SU-DHL-6 (cell line): ENCODE data around the gene XYLT1.

Source experiments
- H2AFZ ChIP-seq: fragments of 200-600 bp; sonication (generic); 2 replicates; pipeline ENCODE4 v1.6.1; 2014; ENCODE audit warnings: low read depth, mild to moderate bottlenecking, moderate library complexity, mixed read lengths, antibody characterized with exemption, low read length; ENCODE audit not compliant: severe bottlenecking
- H3F3A ChIP-seq: fragments of 200-600 bp; shearing (Covaris generic); 2 replicates; pipeline ENCODE4 v1.6.0; 2016; ENCODE audit warnings: antibody characterized with exemption, mild to moderate bottlenecking; ENCODE audit not compliant: insufficient read depth
- H3K27ac ChIP-seq: fragments of 200-600 bp; sonication (generic); 2 replicates; pipeline ENCODE4 v1.5.1; 2016; ENCODE audit warnings: low read depth, mild to moderate bottlenecking, low read length, moderate library complexity, mixed read lengths
- H3K27me3 ChIP-seq: fragments of 200-600 bp; sonication (generic), shearing (Covaris generic); 2 replicates; pipeline ENCODE4 v1.6.0; 2014; ENCODE audit warnings: mild to moderate bottlenecking, low read length
- H3K36me3 ChIP-seq: fragments of 200-600 bp; sonication (generic); 2 replicates; pipeline ENCODE4 v1.6.1; 2014; ENCODE audit warnings: mild to moderate bottlenecking, low read length, mixed read lengths
- H3K4me2 ChIP-seq: fragments of 300-600, 200-600 bp; shearing (Covaris generic), sonication (generic); 2 replicates; pipeline ENCODE4 v1.6.0; 2014; ENCODE audit warnings: low read length, low read depth, mild to moderate bottlenecking; ENCODE audit not compliant: poor library complexity, severe bottlenecking
- H3K4me3 ChIP-seq: fragments of 200-600 bp; sonication (generic); 2 replicates; pipeline ENCODE4 v1.5.1; 2014; ENCODE audit warnings: antibody characterized with exemption, low read length, mild to moderate bottlenecking, mixed read lengths; ENCODE audit not compliant: insufficient read depth, poor library complexity, severe bottlenecking
- H3K79me2 ChIP-seq: fragments of 200-600 bp; sonication (generic); 2 replicates; pipeline ENCODE4 v1.6.1; 2014; ENCODE audit warnings: mild to moderate bottlenecking, low read length, moderate library complexity; ENCODE audit not compliant: insufficient read depth
- H3K9ac ChIP-seq: fragments of 200-600 bp; sonication (generic); 2 replicates; pipeline ENCODE4 v1.7.0; 2014; ENCODE audit warnings: mild to moderate bottlenecking, low read length
- H3K9me2 ChIP-seq: fragments of 200-600 bp; sonication (generic); replicated peaks from 2 replicates; pipeline ENCODE4 v1.6.1; 2014; ENCODE audit warnings: low read length; ENCODE audit not compliant: insufficient read depth
- H3K9me3 ChIP-seq: fragments of 200-600 bp; sonication (generic); 2 replicates; pipeline ENCODE4 v1.6.1; 2014; ENCODE audit warnings: low read length, mixed read lengths; ENCODE audit not compliant: insufficient read depth
- H4K20me1 ChIP-seq: fragments of 200-600 bp; sonication (generic); 2 replicates; pipeline ENCODE4 v1.6.1; 2014; ENCODE audit warnings: low read depth, mild to moderate bottlenecking, antibody characterized with exemption, low read length, moderate library complexity, mixed read lengths
- CTCF ChIP-seq: fragments of 200-600 bp; sonication (generic); IDR thresholded peaks from one replicate; pipeline ENCODE4 v1.5.1; 2017; ENCODE audit warnings: antibody characterized with exemption, mild to moderate bottlenecking, low read length, moderate library complexity; ENCODE audit not compliant: insufficient read depth, poor library complexity, severe bottlenecking
- EZH2phosphoT487 ChIP-seq: fragments of 200-600 bp; sonication (generic), shearing (Covaris generic); conservative IDR thresholded peaks from 2 replicates; pipeline ENCODE4 v1.6.1; 2018; ENCODE audit warnings: mild to moderate bottlenecking, antibody characterized with exemption, low read length, moderate library complexity, mixed read lengths

The XYLT1 gene

DNA sequence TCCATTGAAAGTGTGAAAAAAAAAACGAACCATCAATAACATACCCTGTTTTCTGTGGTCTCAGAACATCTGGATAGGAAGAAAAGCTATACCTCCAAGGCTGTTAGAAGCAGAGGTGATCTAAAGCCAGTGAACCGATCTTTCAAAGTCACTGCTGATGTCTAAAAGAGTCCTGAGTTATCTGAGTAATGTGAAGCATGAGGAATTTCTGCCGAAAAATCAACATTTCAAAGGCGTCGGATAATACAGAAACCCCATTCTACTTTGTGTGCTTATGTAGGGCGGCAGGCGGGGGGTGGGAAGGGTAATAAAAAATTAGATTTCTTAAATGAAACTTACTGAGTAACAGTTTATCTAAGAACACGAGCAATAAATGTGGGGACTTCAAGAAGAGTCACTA is 3.9 kb downstream of the XYLT1 start:
- Histone ChIP-seq H3K79me2 (peaks cover 71% of the 10 kb centered on the region), H2AFZ (no peak overlapping the region), H3F3A (peaks cover 29% of the 10 kb centered on the region), H3K27me3 (no peaks in the 10 kb centered on the region), H3K4me2 (peak overlapping the region; percentile 79), H3K9me2 (no peaks in the 10 kb centered on the region), H3K36me3 (peaks cover 4% of the 10 kb centered on the region; the same call in 1 of the 2 replicates), H3K4me3 (peak overlapping the region; percentile 88), H3K9me3 (no peaks in the 10 kb centered on the region), H3K27ac (peak overlapping the region; percentile 75), H4K20me1 (no peaks in the 10 kb centered on the region), H3K9ac (peak overlapping the region; percentile 70)
- no peak for TF ChIP-seq EZH2phosphoT487
- no peak for TF ChIP-seq CTCF

DNA sequence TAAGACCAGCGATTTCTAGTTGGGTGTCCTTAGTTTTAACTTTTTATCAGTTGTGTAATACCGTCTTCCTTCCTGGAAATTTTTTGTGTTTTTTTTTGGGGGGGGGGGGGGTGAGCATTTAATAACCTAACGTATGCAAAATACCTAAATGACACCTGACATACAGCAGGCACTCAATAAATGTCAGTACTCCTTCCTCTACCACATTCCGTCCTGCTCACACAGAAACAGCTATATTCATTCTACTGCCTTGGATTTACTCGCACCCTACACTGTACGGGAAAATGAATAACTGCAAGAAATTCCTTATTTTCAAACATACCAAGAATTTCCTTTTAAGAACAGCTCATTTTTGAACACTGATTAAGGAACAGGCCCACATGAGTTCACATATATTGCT is 5.3 kb downstream of the XYLT1 start:
- no peaks in the 10 kb centered on the region for H3K27me3 ChIP-seq
- H3K9me2 ChIP-seq, result no peaks in the 10 kb centered on the region
- H2AFZ ChIP-seq, result no peak overlapping the region
- H3K4me3 ChIP-seq, result peak overlapping the region; percentile 12
- peak overlapping the region; percentile 75 for H3K27ac ChIP-seq
- peaks cover 37% of the 10 kb centered on the region for H3F3A ChIP-seq
- H3K79me2 ChIP-seq, result peaks cover 84% of the 10 kb centered on the region
- H3K36me3 ChIP-seq, result peaks cover 4% of the 10 kb centered on the region; the same call in 1 of the 2 replicates
- no peaks in the 10 kb centered on the region for H3K9me3 ChIP-seq
- TF ChIP-seq EZH2phosphoT487 (no peak), CTCF (no peak)
- H3K4me2 ChIP-seq, result peak overlapping the region; percentile 79
- no peaks in the 10 kb centered on the region for H4K20me1 ChIP-seq
- peak overlapping the region; percentile 70 for H3K9ac ChIP-seq

DNA sequence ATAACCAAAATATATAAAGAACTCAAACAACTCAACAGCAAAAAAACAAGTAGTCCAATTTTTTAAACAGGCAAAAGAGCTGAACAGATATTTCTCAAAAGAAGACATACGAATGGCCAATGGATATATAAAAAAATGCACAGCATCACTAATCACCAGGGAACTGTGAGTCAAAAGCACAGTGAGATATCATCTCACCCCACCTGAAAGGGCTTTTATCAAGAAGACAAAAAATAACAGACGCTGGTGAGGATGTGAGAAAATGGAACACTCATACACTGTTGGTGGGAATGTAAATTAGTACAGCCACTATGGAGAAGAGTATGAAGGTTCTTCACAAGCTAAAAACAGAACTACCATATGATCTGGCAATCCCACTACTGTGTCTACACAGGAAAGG is 7.4 kb downstream of the XYLT1 start:
- H3K79me2 ChIP-seq, result peaks cover 87% of the 10 kb centered on the region
- no peaks in the 10 kb centered on the region for H3K9me2 ChIP-seq
- H2AFZ ChIP-seq, result no peak overlapping the region
- H3K9ac ChIP-seq, result peak overlapping the region; percentile 52
- H3K27me3 ChIP-seq, result no peaks in the 10 kb centered on the region
- no peaks in the 10 kb centered on the region for H4K20me1 ChIP-seq
- H3K4me3 ChIP-seq, result no peak overlapping the region
- peaks cover 45% of the 10 kb centered on the region for H3F3A ChIP-seq
- H3K27ac ChIP-seq, result peak overlapping the region; percentile 92
- H3K9me3 ChIP-seq, result no peaks in the 10 kb centered on the region
- H3K4me2 ChIP-seq, result peak overlapping the region; percentile 75
- no peak for TF ChIP-seq EZH2phosphoT487
- no peak for TF ChIP-seq CTCF
- H3K36me3 ChIP-seq, result peaks cover 8% of the 10 kb centered on the region
